Neural cell (in vitro differentiated cells): ENCODE measurements around the gene FNDC11. TPM values are rescaled to one million over a fixed set of nuclear protein-coding genes. Genes with fewer than 3 reads are reported as not detected.
"Not testable (repeated sequence)": the region's sequence is repeated elsewhere in the genome, so short reads cannot be mapped to it uniquely, and the experiment has no call there.

ENCODE experiments used
- H2AFZ ChIP-seq: fragments of 200-600, 300-800 bp; sonication (generic), shearing (Covaris generic); 2 replicates; pipeline ENCODE4 v1.6.0; 2014; ENCODE audit warnings: low read depth, mild to moderate bottlenecking, antibody characterized with exemption, low read length, moderate library complexity
- H3F3A ChIP-seq: fragments of 200-600 bp; shearing (Covaris generic); 2 replicates; pipeline ENCODE4 v1.6.1; 2016; ENCODE audit warnings: mild to moderate bottlenecking, moderate library complexity, mixed read lengths, antibody characterized with exemption, low read length; ENCODE audit not compliant: insufficient read depth, poor library complexity, severe bottlenecking
- H3K27ac ChIP-seq: fragments of 200-600, 300-800 bp; sonication (generic), shearing (Covaris generic); 2 replicates; pipeline ENCODE4 v1.5.1; 2014; ENCODE audit warnings: mild to moderate bottlenecking, low read length, moderate library complexity
- H3K27me3 ChIP-seq: fragments of 300-800, 200-600 bp; sonication (generic), shearing (Covaris generic); 2 replicates; pipeline ENCODE4 v1.6.0; 2014; ENCODE audit warnings: mild to moderate bottlenecking, low read depth, low read length, moderate library complexity; ENCODE audit not compliant: insufficient read depth
- H3K36me3 ChIP-seq: fragments of 300-800, 200-600 bp; sonication (generic), shearing (Covaris generic); 2 replicates; pipeline ENCODE4 v1.5.1; 2014; ENCODE audit warnings: mild to moderate bottlenecking, antibody characterized with exemption, low read length, moderate library complexity; ENCODE audit not compliant: insufficient read depth
- H3K4me2 ChIP-seq: fragments of 300-800, 200-600 bp; sonication (generic), shearing (Covaris generic); 2 replicates; pipeline ENCODE4 v1.6.0; 2014; ENCODE audit warnings: mild to moderate bottlenecking, low read length
- H3K4me3 ChIP-seq: fragments of 300-800, 200-600 bp; sonication (generic), shearing (Covaris generic); 2 replicates; pipeline ENCODE4 v1.5.1; 2014; ENCODE audit warnings: mild to moderate bottlenecking, low read length, moderate library complexity
- H3K79me2 ChIP-seq: fragments of 200-600 bp; shearing (Covaris generic); replicated peaks from 2 replicates; pipeline ENCODE4 v1.6.0; 2014; ENCODE audit warnings: mild to moderate bottlenecking, low read length, moderate library complexity; ENCODE audit not compliant: insufficient read depth
- H3K9ac ChIP-seq: fragments of 300-800, 200-600 bp; sonication (generic), shearing (Covaris generic); 2 replicates; pipeline ENCODE4 v1.6.1; 2016; ENCODE audit warnings: mild to moderate bottlenecking, low read length, mixed read lengths
- H3K9me2 ChIP-seq: fragments of 200-600 bp; shearing (Covaris generic); 2 replicates; pipeline ENCODE4 v1.6.1; 2016; ENCODE audit warnings: mild to moderate bottlenecking, low read length, mixed read lengths; ENCODE audit not compliant: insufficient read depth
- H3K9me3 ChIP-seq: fragments of 200-600, 300-800 bp; sonication (generic), shearing (Covaris generic); 2 replicates; pipeline ENCODE4 v1.6.1; 2016; ENCODE audit warnings: mild to moderate bottlenecking, mixed run types, low read length, moderate library complexity, mixed read lengths
- H4K20me1 ChIP-seq: fragments of 200-600 bp; shearing (Covaris generic); 2 replicates; pipeline ENCODE4 v1.6.1; 2016; ENCODE audit warnings: mild to moderate bottlenecking, mixed run types; ENCODE audit not compliant: insufficient read depth
- CTCF ChIP-seq: fragments of 450-650 bp; IDR thresholded peaks from 2 replicates; pipeline ENCODE4 v1.5.1; 2014; ENCODE audit warnings: antibody characterized with exemption, mild to moderate bottlenecking, moderate library complexity; ENCODE audit not compliant: poor library complexity, severe bottlenecking
- EP300 ChIP-seq: fragments of 450-650 bp; conservative IDR thresholded peaks from 2 replicates; pipeline ENCODE4 v1.6.1; 2014; ENCODE audit warnings: antibody characterized with exemption, mild to moderate bottlenecking, moderate library complexity; ENCODE audit not compliant: poor library complexity, severe bottlenecking
- EZH2 ChIP-seq: fragments of 200-600, 300-800 bp; shearing (Covaris generic), sonication (generic); IDR thresholded peaks from 2 replicates; pipeline ENCODE4 v1.6.1; 2014; ENCODE audit warnings: antibody characterized with exemption, low read length, borderline replicate concordance, mild to moderate bottlenecking; ENCODE audit not compliant: insufficient read depth, poor library complexity, severe bottlenecking
- MXI1 ChIP-seq: fragments of 450-650 bp; conservative IDR thresholded peaks from 2 replicates; pipeline ENCODE4 v1.6.1; 2014; ENCODE audit warnings: antibody characterized with exemption, mild to moderate bottlenecking; ENCODE audit not compliant: poor library complexity, severe bottlenecking
- POLR2AphosphoS5 ChIP-seq: IDR thresholded peaks from 2 replicates; pipeline ENCODE4 v1.6.1; 2012
- RAD21 ChIP-seq: fragments of 450-650 bp; conservative IDR thresholded peaks from 2 replicates; pipeline ENCODE4 v1.6.1; 2014; ENCODE audit warnings: antibody characterized with exemption, mild to moderate bottlenecking, moderate library complexity
- REST ChIP-seq: IDR thresholded peaks from 2 replicates; pipeline ENCODE4 v1.6.1; 2012; ENCODE audit warnings: borderline replicate concordance
- SMC3 ChIP-seq: fragments of 450-650 bp; conservative IDR thresholded peaks from 2 replicates; pipeline ENCODE4 v1.6.1; 2014; ENCODE audit warnings: antibody characterized with exemption, mild to moderate bottlenecking, moderate library complexity; ENCODE audit not compliant: poor library complexity
- TAF1 ChIP-seq: IDR thresholded peaks from 2 replicates; pipeline ENCODE4 v1.6.1; 2012; ENCODE audit warnings: low read depth
- polyA plus RNA-seq: library from polyadenylated mRNA; depleted of rRNA; stranded (reverse); fragments of >200 nt; gene quantifications from 2 replicates; pipeline ENCODE4 v1.2.3, GENCODE V29; 2014

The FNDC11 gene
- polyA plus RNA-seq, 1 donor from 2014 or later: 1.9 TPM

- Histone ChIP-seq H3K9ac (no peak overlapping the region), H2AFZ (no peak overlapping the region), H3K9me2 (no peaks in the 10 kb centered on the region), H3K4me3 (no peak overlapping the region), H3K4me2 (no peak overlapping the region), H3K27me3 (no peaks in the 10 kb centered on the region), H3K27ac (no peak overlapping the region), H4K20me1 (no peaks in the 10 kb centered on the region), H3K79me2 (no peaks in the 10 kb centered on the region), H3K9me3 (no peaks in the 10 kb centered on the region), H3K36me3 (no peaks in the 10 kb centered on the region), H3F3A (no peaks in the 10 kb centered on the region)
- no peak for TF ChIP-seq TAF1
- no peak for TF ChIP-seq REST
- TF ChIP-seq MXI1: no peak
These were observed 5.0 kb downstream of the FNDC11 start for GRCh38 chr20:63558804-63559484.

GRCh38 chr20:63559485-63560332 lies 5.8 kb downstream of the FNDC11 start:
- not testable (repeated sequence) for H4K20me1 ChIP-seq, H3K79me2 ChIP-seq, H2AFZ ChIP-seq, H3K27ac ChIP-seq, H3K9me3 ChIP-seq, H3K4me2 ChIP-seq, H3K4me3 ChIP-seq, H3F3A ChIP-seq, H3K27me3 ChIP-seq, H3K36me3 ChIP-seq, H3K9me2 ChIP-seq, H3K9ac ChIP-seq

- Histone ChIP-seq H4K20me1 (no peaks in the 10 kb centered on the region), H2AFZ (no peak overlapping the region), H3K27me3 (no peaks in the 10 kb centered on the region), H3K36me3 (no peaks in the 10 kb centered on the region), H3K9ac (no peak overlapping the region), H3K9me3 (no peaks in the 10 kb centered on the region), H3K4me3 (no peak overlapping the region), H3K27ac (no peak overlapping the region), H3K4me2 (no peak overlapping the region), H3K9me2 (no peaks in the 10 kb centered on the region), H3K79me2 (no peaks in the 10 kb centered on the region), H3F3A (no peaks in the 10 kb centered on the region)
- TF ChIP-seq EP300 (no peak), MXI1 (no peak), CTCF (no peak), REST (no peak), EZH2 (no peak), RAD21 (no peak), TAF1 (no peak), POLR2AphosphoS5 (no peak), SMC3 (no peak)
These were observed 6.4 kb downstream of the FNDC11 start for GRCh38 chr20:63560333-63560805.
